ENCODE data around the gene DYNLT4.

DYNLT4 gene

DNA sequence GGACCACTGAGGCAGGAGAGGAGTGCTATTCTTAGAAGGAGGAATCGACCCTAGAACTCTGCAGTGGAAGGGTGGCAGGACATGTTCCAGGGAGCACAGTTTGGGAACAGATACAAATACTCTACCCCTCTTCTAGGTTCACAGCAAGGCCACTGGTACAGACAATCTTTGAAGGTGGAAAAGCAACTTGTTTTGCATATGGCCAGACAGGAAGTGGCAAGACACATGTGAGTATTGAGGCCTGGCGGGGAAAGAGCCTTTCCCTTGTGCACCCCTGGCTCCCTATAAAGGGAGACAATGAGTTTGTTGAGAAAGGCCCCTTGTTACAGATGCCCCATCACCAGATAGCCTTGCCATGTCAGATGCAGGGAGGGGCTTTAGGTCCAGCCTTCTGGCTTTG lies 49.7 kb downstream of the DYNLT4 start:
- no peak for DNase-seq (ENCODE audit: low spot score)

Measured in HuH-7 (cell line).